Measurements from ENCODE around the gene ATG10. TPM values are rescaled to one million over a fixed set of nuclear protein-coding genes. Genes with fewer than 3 reads are reported as not detected.
"Not testable (repeated sequence)": the region's sequence is repeated elsewhere in the genome, so short reads cannot be mapped to it uniquely, and the experiment has no call there.

ATG10 gene
- total RNA-seq, 2 donors from 2014 or later: 4.5 to 7.3 TPM

DNA sequence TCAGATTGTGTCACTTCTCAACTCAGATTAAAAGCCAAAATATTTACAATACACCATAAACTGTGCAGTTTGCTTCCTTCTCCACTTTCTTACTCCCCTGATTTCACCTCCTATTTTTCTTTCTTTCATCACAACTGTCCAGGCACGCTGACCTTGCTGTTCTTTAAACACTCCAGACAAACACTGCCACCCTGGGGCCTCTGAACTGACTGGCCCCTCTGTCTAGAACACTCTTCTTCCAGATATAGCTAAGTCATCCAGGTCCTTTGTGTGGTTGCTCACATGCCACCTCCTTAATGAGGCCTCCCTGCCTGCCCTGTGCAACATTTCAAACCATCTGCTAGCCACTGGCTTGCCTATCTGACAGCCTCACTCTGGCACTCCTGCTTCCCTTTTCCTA is 46.6 kb downstream of the ATG10 start:
- H3K36me3 Mint-ChIP-seq: peaks cover 19 to 22% of the 10 kb centered on the region in 2 donors
- H3K27ac Mint-ChIP-seq: peak overlapping the region in 1 of 2 donors; percentile 10
- ATAC-seq (no peak), DNase-seq (ENCODE audit: low spot score in 2 of 2) (no peak)
- peaks cover 11 to 13% of the 10 kb centered on the region in 2 donors for H3K9me3 Mint-ChIP-seq

DNA sequence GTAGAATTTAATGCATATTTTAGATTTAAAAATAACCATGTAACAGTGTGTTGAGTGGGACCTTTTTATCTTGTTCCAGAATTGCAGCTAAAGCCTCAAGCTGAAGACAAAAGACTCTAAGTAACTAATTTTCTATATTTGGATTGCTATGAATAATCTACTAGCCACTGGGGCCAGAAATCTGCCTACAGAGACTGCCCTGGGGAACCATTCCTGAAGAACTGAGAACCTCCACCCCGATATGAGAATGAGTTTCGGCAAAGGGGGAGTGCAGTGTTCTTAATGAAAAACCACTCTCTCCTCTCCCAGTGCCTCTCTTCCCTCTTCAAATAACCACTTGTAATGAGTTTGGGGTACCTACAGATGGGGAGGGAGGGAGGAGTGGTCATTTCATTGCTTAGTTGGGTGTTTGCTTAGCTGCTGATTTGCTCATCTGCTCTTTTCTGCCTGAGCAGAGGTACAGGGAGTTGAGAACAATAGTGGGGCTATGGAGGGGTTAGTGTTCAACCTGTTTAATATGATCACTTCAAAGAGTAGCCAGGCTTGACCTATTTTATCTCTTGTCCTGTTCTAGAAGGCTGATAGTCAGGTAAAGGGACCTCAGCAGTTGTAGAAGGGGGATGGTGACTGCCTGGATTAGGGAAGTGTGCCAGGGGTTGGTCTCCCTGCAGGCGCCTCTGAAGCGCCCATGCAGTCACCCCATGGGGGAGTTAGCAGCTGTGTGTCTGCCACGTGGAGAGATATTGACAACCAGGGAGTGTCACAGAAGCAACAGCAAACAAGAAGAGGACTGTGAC is 47.7 kb downstream of the ATG10 start:
- no peak for ATAC-seq
- Mint-ChIP-seq H3K9me3 (peaks cover 11 to 13% of the 10 kb centered on the region in 2 donors), H3K36me3 (peaks cover 14 to 16% of the 10 kb centered on the region in 2 donors), H3K27ac (no peak overlapping the region)
- no peak for DNase-seq (ENCODE audit: low spot score in 2 of 2)

DNA sequence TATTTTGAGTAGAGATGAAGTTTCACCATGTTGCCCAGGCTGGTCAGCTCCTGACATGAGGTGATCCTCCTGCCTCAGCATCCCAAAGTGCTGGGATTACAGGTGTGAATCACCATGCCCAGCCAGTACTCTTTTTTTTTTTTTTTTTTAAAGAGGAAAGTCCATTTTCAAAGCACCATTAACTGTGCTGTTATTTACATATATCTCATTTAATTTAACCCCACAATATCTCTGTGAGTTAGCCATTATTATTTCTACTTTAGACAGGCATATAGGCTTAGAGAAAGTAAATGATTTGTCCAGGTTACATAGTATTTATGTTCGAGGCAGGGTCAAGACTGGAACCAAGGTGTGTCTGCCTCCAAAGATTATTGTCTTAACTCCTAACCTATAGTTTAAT is 50.7 kb downstream of the ATG10 start:
- ATAC-seq (no peak), DNase-seq (ENCODE audit: low spot score in 2 of 2) (no peak)
- Mint-ChIP-seq H3K36me3 (no peaks in the 10 kb centered on the region), H3K9me3 (no peaks in the 10 kb centered on the region), H3K27ac (no peak overlapping the region)

GRCh38 chr5:82023644-82024043 is 51.8 kb downstream of the ATG10 start:
- H3K36me3 Mint-ChIP-seq: no peaks in the 10 kb centered on the region
- H3K27ac Mint-ChIP-seq: no peak overlapping the region
- DNase-seq (ENCODE audit: low spot score in 2 of 2): no peak
- ATAC-seq: no peak
- no peaks in the 10 kb centered on the region for H3K9me3 Mint-ChIP-seq

GRCh38 chr5:82031220-82032119 is 59.6 kb downstream of the ATG10 start:
- H3K9me3 Mint-ChIP-seq: peaks cover 0 to 4% of the 10 kb centered on the region in 2 donors

GRCh38 chr5:82042894-82043293 is 71.1 kb downstream of the ATG10 start:
- not testable (repeated sequence) for DNase-seq (ENCODE audit: low spot score in 2 of 2); ATAC-seq; H3K27ac Mint-ChIP-seq
- Mint-ChIP-seq H3K36me3 (peaks cover 25 to 37% of the 10 kb centered on the region in 2 donors), H3K9me3 (peaks cover 15 to 26% of the 10 kb centered on the region in 2 donors)

More at GRCh38 chr5:82031220-82032119, 59.6 kb downstream of the ATG10 start:
- Mint-ChIP-seq H3K36me3 (no peaks in the 10 kb centered on the region), H3K27ac (no peak overlapping the region)
- no peak for ATAC-seq
- DNase-seq (ENCODE audit: low spot score in 2 of 2): no peak

- peaks cover 25 to 34% of the 10 kb centered on the region in 2 donors for H3K36me3 Mint-ChIP-seq
- H3K9me3 Mint-ChIP-seq: peaks cover 15 to 23% of the 10 kb centered on the region in 2 donors
- DNase-seq (ENCODE audit: low spot score in 2 of 2): no peak
- H3K27ac Mint-ChIP-seq: no peak overlapping the region
- no peak for ATAC-seq
These were observed 72.2 kb downstream of the ATG10 start for GRCh38 chr5:82044010-82044409.

- no peak for DNase-seq (ENCODE audit: low spot score in 2 of 2)
- H3K27ac Mint-ChIP-seq: peak overlapping the region in 1 of 2 donors; percentile 1
- peaks cover 25 to 34% of the 10 kb centered on the region in 2 donors for H3K36me3 Mint-ChIP-seq
- ATAC-seq: no peak
- H3K9me3 Mint-ChIP-seq: peaks cover 15 to 23% of the 10 kb centered on the region in 2 donors
These were observed 73.9 kb downstream of the ATG10 start for GRCh38 chr5:82045554-82046275.

DNA sequence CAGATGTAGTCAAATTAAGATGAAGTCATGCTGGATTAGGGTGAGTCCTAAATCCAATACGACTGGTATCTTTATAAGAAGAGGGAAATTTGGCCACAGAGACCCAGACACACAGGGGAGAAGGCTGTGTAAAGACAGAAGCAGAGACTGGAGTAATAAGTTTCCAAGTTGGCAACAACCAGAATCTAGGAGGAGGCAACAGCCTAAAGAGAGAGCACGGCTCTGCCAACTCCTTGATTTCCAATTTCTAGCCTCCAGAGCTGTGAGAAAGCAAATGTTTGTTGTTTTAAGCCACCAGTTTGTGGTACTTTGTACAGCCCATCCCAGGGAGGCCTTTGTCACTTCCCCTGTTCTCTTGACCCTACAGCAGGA is 74.4 kb downstream of the ATG10 start:
- DNase-seq (ENCODE audit: low spot score in 2 of 2) (no peak), ATAC-seq (no peak)
- Mint-ChIP-seq H3K27ac (no peak overlapping the region), H3K36me3 (peaks cover 25 to 34% of the 10 kb centered on the region in 2 donors), H3K9me3 (peaks cover 15 to 23% of the 10 kb centered on the region in 2 donors)

- ATAC-seq (no peak), DNase-seq (ENCODE audit: low spot score in 2 of 2) (no peak)
- H3K9me3 Mint-ChIP-seq: no peaks in the 10 kb centered on the region
- H3K36me3 Mint-ChIP-seq: peaks cover 0 to 10% of the 10 kb centered on the region in 2 donors
- no peak overlapping the region for H3K27ac Mint-ChIP-seq
These were observed 79.1 kb downstream of the ATG10 start for GRCh38 chr5:82050955-82051354.

DNA sequence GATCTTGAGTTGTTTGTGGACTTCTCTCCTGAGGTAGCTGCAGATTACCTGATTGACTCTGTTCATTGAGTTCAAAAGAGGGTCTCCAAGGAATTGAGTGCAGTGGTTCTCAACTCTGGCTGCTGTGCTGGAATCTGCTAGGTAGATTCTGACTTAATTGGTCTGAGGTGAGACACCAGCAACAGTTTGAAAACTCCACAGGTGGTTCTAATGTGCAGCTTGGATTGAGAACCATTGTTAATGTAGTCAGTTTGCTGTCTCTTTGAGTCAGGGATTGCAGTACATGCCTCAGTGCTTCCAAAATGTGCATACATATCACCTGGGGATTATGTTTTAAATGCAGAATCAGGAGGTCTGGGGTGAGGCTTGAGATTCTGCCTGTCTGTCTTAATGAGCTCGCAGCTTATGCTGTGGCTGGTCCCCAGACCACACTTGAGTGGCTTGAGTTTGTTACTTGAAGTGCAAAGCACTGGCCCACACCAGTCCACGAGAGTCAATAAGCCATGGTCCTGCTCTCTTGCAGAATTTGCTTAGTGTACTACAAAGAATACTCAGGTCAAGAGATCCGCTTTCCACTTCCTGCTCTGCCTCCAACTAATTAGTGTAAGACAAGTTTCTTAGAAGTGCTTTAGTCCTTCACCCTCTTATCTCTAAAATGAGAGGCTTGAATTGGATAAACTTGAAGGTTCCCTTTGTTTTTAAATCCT is 82.3 kb downstream of the ATG10 start:
- no peaks in the 10 kb centered on the region for H3K9me3 Mint-ChIP-seq
- no peak overlapping the region for H3K27ac Mint-ChIP-seq

GRCh38 chr5:82057051-82057450 is 85.2 kb downstream of the ATG10 start:
- Mint-ChIP-seq H3K9me3 (no peaks in the 10 kb centered on the region), H3K27ac (no peak overlapping the region), H3K36me3 (no peaks in the 10 kb centered on the region)
- DNase-seq (ENCODE audit: low spot score in 2 of 2) (no peak), ATAC-seq (no peak)

More for the DNA sequence above, 82.3 kb downstream of the ATG10 start:
- no peak for ATAC-seq
- no peaks in the 10 kb centered on the region for H3K36me3 Mint-ChIP-seq
- DNase-seq (ENCODE audit: low spot score in 2 of 2): no peak

DNA sequence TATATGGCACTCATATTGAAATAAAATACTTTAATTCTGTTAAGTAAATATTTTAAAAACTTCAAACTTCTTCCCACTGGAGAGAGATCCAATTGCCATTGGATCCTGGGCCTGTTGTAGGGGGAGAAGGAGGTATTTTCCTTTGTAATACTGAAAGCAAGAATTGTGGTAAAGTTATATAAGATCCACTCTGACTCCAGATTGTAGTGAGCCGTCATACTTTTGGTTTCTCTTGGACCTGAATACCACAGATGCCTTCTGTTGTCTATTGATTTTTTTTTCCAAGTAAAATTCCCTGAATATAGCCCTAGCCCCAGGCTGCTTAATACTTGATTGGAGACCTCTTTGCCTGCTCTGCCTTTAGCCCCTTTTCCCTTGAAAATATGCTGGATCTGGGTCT is 86.9 kb downstream of the ATG10 start:
- ATAC-seq: no peak
- H3K36me3 Mint-ChIP-seq: no peaks in the 10 kb centered on the region
- H3K9me3 Mint-ChIP-seq: no peaks in the 10 kb centered on the region
- DNase-seq (ENCODE audit: low spot score in 2 of 2): no peak
- H3K27ac Mint-ChIP-seq: no peak overlapping the region

DNA sequence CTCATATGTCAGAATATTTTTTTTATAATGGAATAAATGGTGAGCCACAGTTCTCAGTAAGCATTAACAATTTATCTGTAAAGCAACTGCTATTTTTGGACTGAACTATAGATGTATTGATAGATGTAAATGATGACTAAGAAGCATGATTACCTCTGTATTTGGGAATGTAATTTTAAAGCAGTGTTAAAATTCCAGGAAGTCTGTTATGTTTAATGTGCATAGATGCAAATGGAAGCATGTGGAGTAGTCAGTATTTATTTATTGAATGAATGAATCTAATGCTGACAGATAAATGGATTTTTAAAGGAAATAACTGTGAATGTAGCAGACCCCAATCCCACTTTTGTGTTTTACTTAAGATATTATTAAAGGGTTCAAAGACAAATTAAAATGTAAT is 95.0 kb downstream of the ATG10 start:
- no peak for ATAC-seq
- Mint-ChIP-seq H3K36me3 (no peaks in the 10 kb centered on the region), H3K9me3 (no peaks in the 10 kb centered on the region), H3K27ac (no peak overlapping the region)
- no peak for DNase-seq (ENCODE audit: low spot score in 2 of 2)

GRCh38 chr5:82068042-82068441 is 96.2 kb downstream of the ATG10 start:
- H3K27ac Mint-ChIP-seq, H3K9me3 Mint-ChIP-seq: not testable (repeated sequence)

GRCh38 chr5:82068723-82069122 is 96.9 kb downstream of the ATG10 start:
- ATAC-seq (no peak), DNase-seq (ENCODE audit: low spot score in 2 of 2) (no peak)
- H3K27ac Mint-ChIP-seq: no peak overlapping the region
- no peaks in the 10 kb centered on the region for H3K9me3 Mint-ChIP-seq
- no peaks in the 10 kb centered on the region for H3K36me3 Mint-ChIP-seq

More at GRCh38 chr5:82068042-82068441, 96.2 kb downstream of the ATG10 start:
- not testable (repeated sequence) for DNase-seq (ENCODE audit: low spot score in 2 of 2); H3K36me3 Mint-ChIP-seq; ATAC-seq

Data from activated naive CD4-positive, alpha-beta T cell treated with anti-CD3 and anti-CD28 coated beads, Interleukin-2, amount 50 U/mL, for 72 hours (primary cell).